OCI-LY7 (cell line): ENCODE data around the gene SRC.

Experiments used
- EZH2phosphoT487 ChIP-seq: fragments of 200-600 bp; sonication (generic); IDR thresholded peaks from 2 replicates; pipeline ENCODE4 v1.6.1; 2018; ENCODE audit warnings: low read depth, borderline replicate concordance, mild to moderate bottlenecking, mixed run types, antibody characterized with exemption, low read length, moderate library complexity, mixed read lengths
- TF ChIP-seq, protein P1 (sequence below): fragments of 200-600 bp; sonication (generic); conservative IDR thresholded peaks from 2 replicates; pipeline ENCODE4 v1.5.1; 2014; ENCODE audit warnings: mild to moderate bottlenecking, antibody characterized with exemption, low read length, moderate library complexity, mixed read lengths

DNA sequence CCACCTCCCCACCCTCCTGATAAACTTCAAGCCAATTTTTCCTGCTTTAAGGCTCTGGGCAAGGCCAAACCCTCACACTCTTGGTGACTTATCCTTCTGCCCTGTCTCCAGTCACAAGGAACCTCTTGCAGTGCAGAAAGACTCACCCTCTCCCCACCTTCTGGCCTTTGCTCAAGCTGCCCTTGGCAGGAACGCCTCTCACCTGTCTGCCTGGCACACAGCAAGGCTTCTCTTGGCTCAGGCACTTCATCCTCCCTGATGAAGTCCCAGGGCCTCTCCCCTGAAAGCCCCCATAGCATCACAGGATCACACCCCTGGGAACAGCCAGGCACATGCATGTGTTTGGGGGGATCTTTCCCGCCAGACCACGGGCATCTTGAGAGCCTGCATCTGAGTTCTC lies 106.3 kb downstream of the SRC start:
- TF ChIP-seq, protein P1, sequence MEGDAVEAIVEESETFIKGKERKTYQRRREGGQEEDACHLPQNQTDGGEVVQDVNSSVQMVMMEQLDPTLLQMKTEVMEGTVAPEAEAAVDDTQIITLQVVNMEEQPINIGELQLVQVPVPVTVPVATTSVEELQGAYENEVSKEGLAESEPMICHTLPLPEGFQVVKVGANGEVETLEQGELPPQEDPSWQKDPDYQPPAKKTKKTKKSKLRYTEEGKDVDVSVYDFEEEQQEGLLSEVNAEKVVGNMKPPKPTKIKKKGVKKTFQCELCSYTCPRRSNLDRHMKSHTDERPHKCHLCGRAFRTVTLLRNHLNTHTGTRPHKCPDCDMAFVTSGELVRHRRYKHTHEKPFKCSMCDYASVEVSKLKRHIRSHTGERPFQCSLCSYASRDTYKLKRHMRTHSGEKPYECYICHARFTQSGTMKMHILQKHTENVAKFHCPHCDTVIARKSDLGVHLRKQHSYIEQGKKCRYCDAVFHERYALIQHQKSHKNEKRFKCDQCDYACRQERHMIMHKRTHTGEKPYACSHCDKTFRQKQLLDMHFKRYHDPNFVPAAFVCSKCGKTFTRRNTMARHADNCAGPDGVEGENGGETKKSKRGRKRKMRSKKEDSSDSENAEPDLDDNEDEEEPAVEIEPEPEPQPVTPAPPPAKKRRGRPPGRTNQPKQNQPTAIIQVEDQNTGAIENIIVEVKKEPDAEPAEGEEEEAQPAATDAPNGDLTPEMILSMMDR = no peak
- TF ChIP-seq EZH2phosphoT487 = no peak
